Naive thymus-derived CD4-positive, alpha-beta T cell (primary cell): Measurements from ENCODE around the gene MYOCD. TPM values are rescaled to one million over a fixed set of nuclear protein-coding genes. Genes with fewer than 3 reads are reported as not detected.

Experiments used
- ATAC-seq: fragments of 150-1000 bp; cut with Tn5 transposase; 2 replicates; pipeline ENCODE4 v1.10.0; 2021; ENCODE audit warnings: mild to moderate bottlenecking, moderate library complexity
- CTCF ChIA-PET: fragments of 350-600 bp; sonication (Branson Sonifier 250); formaldehyde crosslinking; loops from one replicate; lab custom pipeline; 2021; ENCODE audit warnings: antibody characterized with exemption; lab: Charles Lee
- POLR2A ChIA-PET: fragments of 350-600 bp; sonication (Branson Sonifier 250); formaldehyde crosslinking; loops from one replicate; lab custom pipeline; 2021; ENCODE audit warnings: antibody characterized with exemption, inconsistent platforms; lab: Charles Lee
- DNase-seq, 9 donors: peaks; one replicate each; pipeline versions ENCODE4 v3.0.0 to v3.0.0-alpha.2; 2020 to 2022; ENCODE audit warnings: mixed read lengths in 1 of 9
- H3K27ac ChIP-seq: one replicate; pipeline ENCODE4 v1.7.0; 2013; ENCODE audit warnings: mild to moderate bottlenecking, low read depth, low read length, moderate library complexity
- H3K27me3 ChIP-seq, 2 donors: one replicate each; pipeline ENCODE4 v1.7.0; 2013; ENCODE audit warnings: low read length in 2 of 2, mild to moderate bottlenecking in 2 of 2, moderate library complexity in 2 of 2; ENCODE audit not compliant: control insufficient read depth in 2 of 2, insufficient read depth in 2 of 2
- H3K36me3 ChIP-seq, 3 experiments: 1 replicate in 2 of 3; 2 replicates in 1 of 3; pipeline ENCODE4 v1.7.0; 2013; ENCODE audit warnings: low read length in 3 of 3, mild to moderate bottlenecking in 3 of 3, moderate library complexity in 1 of 3; ENCODE audit not compliant: insufficient read depth in 3 of 3, control insufficient read depth in 2 of 3
- H3K4me1 ChIP-seq, 2 donors: one replicate each; pipeline ENCODE4 v1.7.0; 2013; ENCODE audit warnings: low read length in 2 of 2, mild to moderate bottlenecking in 2 of 2, moderate library complexity in 1 of 2; ENCODE audit not compliant: control insufficient read depth in 2 of 2, insufficient read depth in 2 of 2
- H3K4me3 ChIP-seq: 2 replicates; pipeline ENCODE4 v1.7.0; 2013; ENCODE audit warnings: mild to moderate bottlenecking, low read length
- H3K9me3 ChIP-seq, 3 experiments: 1 replicate in 2 of 3; 2 replicates in 1 of 3; pipeline ENCODE4 v1.7.0; 2013; ENCODE audit warnings: low read length in 3 of 3; ENCODE audit not compliant: control insufficient read depth in 2 of 3
- H3K27ac Mint-ChIP-seq, 9 donors: one replicate each; pipeline ENCODE4 v1.8.0; 2020 to 2022; ENCODE audit warnings: mixed read lengths in 9 of 9, mild to moderate bottlenecking in 8 of 9, moderate library complexity in 5 of 9, inconsistent platforms in 2 of 9
- H3K27me3 Mint-ChIP-seq, 5 donors: one replicate each; pipeline ENCODE4 v1.8.0; 2021 to 2022; ENCODE audit warnings: mixed read lengths in 5 of 5, mild to moderate bottlenecking in 1 of 5
- H3K36me3 Mint-ChIP-seq, 5 donors: one replicate each; pipeline ENCODE4 v1.8.0; 2020 to 2022; ENCODE audit warnings: mixed read lengths in 5 of 5, mild to moderate bottlenecking in 3 of 5, inconsistent platforms in 1 of 5
- H3K4me1 Mint-ChIP-seq, 7 donors: one replicate each; pipeline ENCODE4 v1.8.0; 2020 to 2022; ENCODE audit warnings: mixed read lengths in 7 of 7, mild to moderate bottlenecking in 3 of 7, inconsistent platforms in 1 of 7
- H3K4me3 Mint-ChIP-seq, 10 donors: one replicate each; pipeline ENCODE4 v1.8.0; 2020 to 2022; ENCODE audit warnings: mild to moderate bottlenecking in 10 of 10, mixed read lengths in 10 of 10, moderate library complexity in 6 of 10, inconsistent platforms in 2 of 10
- H3K9me3 Mint-ChIP-seq, 11 donors: one replicate each; pipeline ENCODE4 v1.8.0; 2020 to 2022; ENCODE audit warnings: mixed read lengths in 11 of 11, mild to moderate bottlenecking in 4 of 11, inconsistent platforms in 1 of 11, moderate library complexity in 1 of 11
- intact Hi-C, 2 donors: fragments of 100-400 bp; cut with micrococcal nuclease; formaldehyde crosslinking; loops; one replicate each; pipeline ENCODE4 v1.15.1; 2023
- polyA plus RNA-seq, 2 donors: library from polyadenylated mRNA; unstranded; fragments of 300-500 nt; fragmentation: Illumina TruSeq; gene quantifications; one replicate each; pipeline ENCODE4 v1.2.3, GENCODE V29; 2021
- total RNA-seq, 6 experiments: library from RNA in 5 of 6; stranded (reverse) in 5 of 6; gene quantifications; 1 replicate in 5 of 6; 2 replicates in 1 of 6; pipeline ENCODE4 v1.2.3 and lab custom pipeline; 2021 to 2026

MYOCD gene
- total and polyA plus RNA-seq, 7 experiments from 2014 or later = not detected

DNA sequence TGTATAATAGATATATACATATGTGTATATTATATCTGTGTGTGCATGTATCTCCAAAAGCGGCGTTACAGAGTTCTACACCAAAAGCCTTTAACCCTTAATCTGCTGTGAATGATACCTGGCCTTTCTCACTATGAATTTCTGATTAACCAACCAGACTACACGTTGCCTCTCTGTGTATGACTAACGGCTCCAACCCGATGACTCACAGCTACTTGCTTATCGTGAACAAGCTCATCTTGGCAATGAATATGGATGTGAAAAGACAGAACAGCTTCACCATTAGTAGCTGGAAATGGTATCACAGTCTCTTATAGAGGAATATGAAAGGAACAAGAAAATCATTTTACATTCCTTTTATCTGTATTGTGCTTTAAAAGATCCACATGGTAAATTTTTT lies 99.9 kb downstream of the MYOCD start:
- no peak for DNase-seq
- H3K27me3 ChIP-seq = no peaks in the 10 kb centered on the region
- H3K36me3 Mint-ChIP-seq = peaks cover 0 to 3% (median 0%) of the 10 kb centered on the region in 5 donors
- no peak overlapping the region for H3K27ac ChIP-seq
- ATAC-seq = no peak
- no peak overlapping the region for H3K4me3 Mint-ChIP-seq
- no peak overlapping the region for H3K27ac Mint-ChIP-seq
- no peaks in the 10 kb centered on the region for H3K9me3 ChIP-seq
- H3K9me3 Mint-ChIP-seq = peaks cover 0 to 15% (median 6%) of the 10 kb centered on the region in 11 donors
- H3K4me1 Mint-ChIP-seq = no peaks in the 10 kb centered on the region
- H3K27me3 Mint-ChIP-seq = peaks cover 0 to 9% (median 5%) of the 10 kb centered on the region in 5 donors
- no peaks in the 10 kb centered on the region for H3K4me1 ChIP-seq
- ChIA-PET POLR2A (no interaction called here), CTCF (no interaction called here)
- intact Hi-C loops = no loop called here
- no peak overlapping the region for H3K4me3 ChIP-seq
- no peaks in the 10 kb centered on the region for H3K36me3 ChIP-seq

DNA sequence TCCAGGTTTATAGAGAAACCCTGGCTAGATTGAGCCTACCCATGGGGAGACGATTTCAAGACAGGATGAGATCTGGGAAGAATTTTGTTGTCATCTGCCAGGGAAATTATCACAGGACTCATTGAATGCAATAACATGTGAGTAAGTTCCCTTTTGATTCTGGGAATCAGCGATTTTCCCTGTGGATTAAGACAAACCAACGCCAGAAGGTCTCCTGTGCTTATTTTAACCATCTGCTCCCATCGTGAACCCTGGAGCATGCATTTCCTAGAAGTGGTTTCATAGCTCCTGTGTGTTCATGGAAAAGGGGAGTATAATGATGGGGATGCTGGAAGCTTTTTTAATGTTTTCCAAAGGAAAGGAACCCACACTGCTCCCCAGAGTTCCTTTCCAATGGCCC lies 102.6 kb downstream of the MYOCD start:
- DNase-seq = no peak
- H3K4me1 Mint-ChIP-seq = no peaks in the 10 kb centered on the region
- no peaks in the 10 kb centered on the region for H3K9me3 ChIP-seq
- no peak overlapping the region for H3K4me3 ChIP-seq
- POLR2A ChIA-PET = no interaction called here
- no peak overlapping the region for H3K27ac ChIP-seq
- H3K4me1 ChIP-seq = no peaks in the 10 kb centered on the region
- H3K36me3 Mint-ChIP-seq = no peaks in the 10 kb centered on the region
- ATAC-seq = no peak
- CTCF ChIA-PET = no interaction called here
- H3K27me3 Mint-ChIP-seq = peaks cover 0 to 9% (median 3%) of the 10 kb centered on the region in 5 donors
- no peaks in the 10 kb centered on the region for H3K36me3 ChIP-seq
- H3K27ac Mint-ChIP-seq = no peak overlapping the region
- H3K9me3 Mint-ChIP-seq = peaks cover 0 to 12% (median 4%) of the 10 kb centered on the region in 11 donors
- intact Hi-C loops = no loop called here
- no peak overlapping the region for H3K4me3 Mint-ChIP-seq
- no peaks in the 10 kb centered on the region for H3K27me3 ChIP-seq

DNA sequence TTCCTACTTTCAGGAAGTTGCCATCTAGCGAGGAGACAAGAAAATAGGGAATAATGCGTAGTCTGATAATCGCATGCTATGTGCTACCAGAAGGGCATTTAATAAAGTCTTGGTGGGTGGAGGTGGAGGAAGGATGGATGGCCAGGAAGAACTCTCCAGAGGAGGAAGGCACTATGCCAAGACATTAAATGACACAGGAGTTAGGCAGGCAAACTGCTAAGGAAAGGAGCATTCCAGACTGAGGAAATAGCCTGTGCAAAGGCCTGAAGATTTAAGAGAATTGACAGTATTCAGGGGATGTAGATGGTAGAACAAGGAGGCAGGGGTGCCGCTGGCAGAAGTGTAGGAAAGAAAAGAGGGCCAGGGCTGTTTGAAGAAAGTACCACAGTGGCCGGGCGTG lies 104.3 kb downstream of the MYOCD start:
- no peaks in the 10 kb centered on the region for H3K36me3 Mint-ChIP-seq
- no peak overlapping the region for H3K27ac Mint-ChIP-seq
- no peaks in the 10 kb centered on the region for H3K4me1 ChIP-seq
- intact Hi-C loops = no loop called here
- no peaks in the 10 kb centered on the region for H3K4me1 Mint-ChIP-seq
- H3K9me3 ChIP-seq = no peaks in the 10 kb centered on the region
- ATAC-seq (no peak), DNase-seq (no peak)
- H3K27me3 Mint-ChIP-seq = peaks cover 0 to 9% (median 3%) of the 10 kb centered on the region in 5 donors
- no peak overlapping the region for H3K4me3 Mint-ChIP-seq
- H3K9me3 Mint-ChIP-seq = peaks cover 0 to 10% (median 4%) of the 10 kb centered on the region in 11 donors
- no peak overlapping the region for H3K27ac ChIP-seq
- H3K4me3 ChIP-seq = no peak overlapping the region
- H3K27me3 ChIP-seq = no peaks in the 10 kb centered on the region
- H3K36me3 ChIP-seq = no peaks in the 10 kb centered on the region
- CTCF ChIA-PET = no interaction called here
- POLR2A ChIA-PET = no interaction called here

GRCh38 chr17:12773153-12773552 lies 107.5 kb downstream of the MYOCD start:
- ATAC-seq = no peak
- Histone ChIP-seq H3K27me3 (no peaks in the 10 kb centered on the region), H3K27ac (no peak overlapping the region), H3K9me3 (no peaks in the 10 kb centered on the region), H3K4me3 (no peak overlapping the region), H3K4me1 (no peaks in the 10 kb centered on the region), H3K36me3 (no peaks in the 10 kb centered on the region)
- Mint-ChIP-seq H3K4me1 (no peaks in the 10 kb centered on the region), H3K36me3 (no peaks in the 10 kb centered on the region), H3K27me3 (peaks cover 0 to 9% (median 3%) of the 10 kb centered on the region in 5 donors), H3K4me3 (no peak overlapping the region), H3K9me3 (peaks cover 0 to 12% (median 4%) of the 10 kb centered on the region in 11 donors), H3K27ac (no peak overlapping the region)
- intact Hi-C loops = no loop called here
- ChIA-PET CTCF (no interaction called here), POLR2A (no interaction called here)
- no peak for DNase-seq

DNA sequence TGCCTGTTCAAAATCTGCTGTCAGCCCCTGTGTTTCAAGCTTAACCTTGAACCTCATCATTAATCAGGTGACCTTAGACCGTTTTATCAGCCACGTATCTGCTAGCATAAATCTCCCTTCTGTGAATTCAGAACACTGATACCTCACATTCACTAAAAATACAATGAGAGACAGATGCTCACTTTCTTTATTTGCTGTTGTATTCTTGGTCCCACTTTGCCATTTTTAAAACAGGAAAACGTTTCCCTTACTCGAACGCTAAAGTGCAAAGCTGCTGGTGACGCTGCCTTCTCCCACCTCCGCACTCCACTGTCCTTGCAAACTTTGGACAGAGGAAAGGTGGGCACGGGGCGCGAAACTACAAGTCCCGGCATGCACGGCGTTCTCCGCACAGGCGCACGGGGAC lies 123.4 kb downstream of the MYOCD start:
- intact Hi-C loops = no loop called here
- Mint-ChIP-seq H3K4me3 (peak overlapping the region; percentile 15 to 62 (median 54)), H3K9me3 (peaks cover 0 to 4% (median 0%) of the 10 kb centered on the region in 11 donors), H3K4me1 (peaks cover 5 to 11% (median 7%) of the 10 kb centered on the region in 7 donors), H3K27me3 (peaks cover 28 to 62% (median 52%) of the 10 kb centered on the region in 5 donors), H3K36me3 (peaks cover 0 to 3% (median 0%) of the 10 kb centered on the region in 5 donors), H3K27ac (no peak overlapping the region)
- ATAC-seq (no peak), DNase-seq (no peak)
- no peak overlapping the region for H3K27ac ChIP-seq
- H3K36me3 ChIP-seq = no peaks in the 10 kb centered on the region
- no peak overlapping the region for H3K4me3 ChIP-seq
- no peaks in the 10 kb centered on the region for H3K9me3 ChIP-seq
- ChIA-PET CTCF (no interaction called here), POLR2A (no interaction called here)
- no peaks in the 10 kb centered on the region for H3K27me3 ChIP-seq
- no peaks in the 10 kb centered on the region for H3K4me1 ChIP-seq

DNA sequence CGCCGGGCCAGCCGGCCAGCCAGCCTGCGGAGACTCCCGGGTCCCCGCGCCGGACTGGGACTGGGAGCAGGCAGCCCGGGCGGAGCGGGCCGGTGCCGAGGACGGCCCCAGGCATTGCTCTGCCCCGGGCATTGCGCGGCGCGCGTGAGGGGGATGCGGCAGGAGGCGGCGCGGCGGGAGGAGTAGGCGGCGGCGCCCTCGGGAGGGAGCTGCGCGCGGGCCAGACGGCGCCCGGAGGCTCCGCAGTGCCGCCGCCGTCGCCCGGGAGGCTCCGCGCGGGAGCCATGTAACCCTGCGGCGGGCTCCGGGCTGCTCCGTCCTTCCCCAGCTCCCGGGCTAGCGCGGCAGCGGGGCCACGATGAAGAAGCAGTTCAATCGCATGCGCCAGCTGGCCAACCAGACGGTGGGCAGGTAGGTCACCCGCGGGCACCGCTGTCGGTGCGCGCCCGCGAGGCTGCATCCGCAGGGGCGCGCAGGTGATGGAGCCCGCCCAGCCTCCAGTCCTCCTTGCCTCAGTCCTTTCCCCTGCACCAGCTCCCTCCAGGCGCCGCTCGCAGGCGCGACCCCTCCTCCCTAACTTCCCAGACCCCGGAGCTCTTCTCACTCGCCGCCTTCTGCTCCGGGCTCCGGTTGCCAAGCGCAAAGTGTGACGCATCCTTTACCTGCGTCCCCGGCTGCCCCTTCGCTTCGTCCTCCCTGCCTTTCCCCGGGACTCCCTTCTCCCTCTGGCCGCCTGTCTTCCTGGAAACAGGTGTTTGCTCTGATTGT lies 124.0 kb downstream of the MYOCD start, which contains the start of gene ARHGAP44:
Gene ARHGAP44, plus strand, starts transcription at position 18 of the 768 bp plus-strand sequence. Its CDS starts 341 bp downstream, at position 359.
- peak within 1 kb of the TSS in 1 of 9 donors; percentile 78 for H3K27ac Mint-ChIP-seq
- ATAC-seq = no peak

More for the DNA sequence above, 124.0 kb downstream of the MYOCD start, which contains the start of gene ARHGAP44:
- POLR2A ChIA-PET = no interaction called here
- no peaks in the 10 kb centered on the region for H3K4me1 ChIP-seq
- H3K36me3 ChIP-seq = no peaks in the 10 kb centered on the region
- H3K9me3 Mint-ChIP-seq = peaks cover 0 to 8% (median 0%) of the 10 kb centered on the region in 11 donors
- H3K27ac ChIP-seq = no peak within 1 kb of the TSS
- H3K4me1 Mint-ChIP-seq = peaks cover 5 to 11% (median 7%) of the 10 kb centered on the region in 7 donors
- peaks cover 28 to 68% (median 52%) of the 10 kb centered on the region in 5 donors for H3K27me3 Mint-ChIP-seq
- no peak within 1 kb of the TSS for H3K4me3 ChIP-seq
- CTCF ChIA-PET = no interaction called here
- H3K27me3 ChIP-seq = no peaks in the 10 kb centered on the region
- H3K4me3 Mint-ChIP-seq = peak within 1 kb of the TSS; percentile 39 to 85 (median 64)
- peak in 1 of 9 donors; percentile 31 for DNase-seq
- intact Hi-C loops = no loop called here
- H3K36me3 Mint-ChIP-seq = peaks cover 0 to 3% (median 0%) of the 10 kb centered on the region in 5 donors
- H3K9me3 ChIP-seq = no peaks in the 10 kb centered on the region
